Heart left ventricle (tissue), 16 donors: Measurements from ENCODE around the gene SHKBP1. TPM values are rescaled to one million over a fixed set of nuclear protein-coding genes. Genes with fewer than 3 reads are reported as not detected.

Experiments
- ATAC-seq, 4 donors: fragments of 200-7000 bp; cut with Tn5 transposase; one replicate each; pipeline ENCODE4 v1.9.1; 2020 to 2022; ENCODE audit warnings: moderate library complexity in 4 of 4, mild to moderate bottlenecking in 3 of 4, moderate number of reproducible peaks in 1 of 4
- DNase-seq, 5 donors: peaks; one replicate each; pipeline ENCODE4 v3.0.0-alpha.2; 2020
- H3K27ac ChIP-seq, 12 donors: fragments of 200-600 bp; sonication (generic) in 4 of 12; one replicate each; pipeline versions ENCODE4 v1.5.0 to v1.8.0; 2016 to 2022; ENCODE audit warnings: mild to moderate bottlenecking in 2 of 12
- H3K27me3 ChIP-seq, 9 donors: fragments of 200-600 bp; sonication (generic) in 2 of 9; one replicate each; pipeline versions ENCODE4 v1.5.1 to v1.8.0; 2016 to 2022; ENCODE audit warnings: mild to moderate bottlenecking in 3 of 9
- H3K36me3 ChIP-seq, 9 donors: fragments of 200-600 bp; sonication (generic) in 2 of 9; one replicate each; pipeline versions ENCODE4 v1.5.0 to v1.8.0; 2018 to 2022; ENCODE audit warnings: mild to moderate bottlenecking in 2 of 9
- H3K4me1 ChIP-seq, 12 donors: fragments of 200-600 bp; sonication (generic) in 4 of 12; one replicate each; pipeline versions ENCODE4 v1.5.0 to v1.8.0; 2016 to 2022; ENCODE audit warnings: mild to moderate bottlenecking in 3 of 12
- H3K4me3 ChIP-seq, 12 donors: fragments of 200-600 bp; sonication (generic) in 4 of 12; one replicate each; pipeline versions ENCODE4 v1.5.0 to v1.8.0; 2017 to 2022; ENCODE audit warnings: mild to moderate bottlenecking in 9 of 12, moderate library complexity in 4 of 12
- H3K9me3 ChIP-seq, 12 donors: fragments of 200-600 bp; sonication (generic) in 4 of 12; one replicate each; pipeline versions ENCODE4 v1.5.0 to v1.8.0; 2016 to 2022; ENCODE audit warnings: mild to moderate bottlenecking in 1 of 12
- CTCF ChIP-seq, 12 donors: fragments of 200-600 bp; sonication (generic) in 4 of 12; IDR thresholded peaks; one replicate each; pipeline versions ENCODE4 v1.5.0 to v1.8.0; 2018 to 2022; ENCODE audit warnings: antibody characterized with exemption in 12 of 12, mild to moderate bottlenecking in 5 of 12
- POLR2A ChIP-seq, 2 donors: fragments of 450-650 bp; IDR thresholded peaks; one replicate each; pipeline ENCODE4 v1.6.1; 2017; ENCODE audit warnings: antibody characterized with exemption in 2 of 2, mild to moderate bottlenecking in 2 of 2, moderate library complexity in 2 of 2
- WGBS, 4 donors: extraction: QIAGEN DNeasy Blood & Tissue Kit in 2 of 4; methylation state at CpG; one replicate each; pipeline versions ENCODE4 v1.1.5 to v1.1.7; 2013 to 2018; 5-methylcytosine and 5-hydroxymethylcytosine counted together
- intact Hi-C, 10 donors: fragments of 100-400 bp; cut with DNase I; formaldehyde crosslinking; loops; one replicate each; pipeline versions ENCODE4 v1.11.1 to v1.14.2; 2022
- polyA plus RNA-seq, 2 donors: library from polyadenylated mRNA; stranded (reverse); fragments of 200-250 nt; gene quantifications; one replicate each; pipeline ENCODE4 v1.2.3, GENCODE V29; 2013
- total RNA-seq, 9 donors: library from RNA; depleted of rRNA in 2 of 9; stranded (reverse); fragments of >200 nt in 2 of 9; fragmentation: NEBNext Ultra II Directional in 3 of 9; extraction: Animal tissue kit (Norgen Biotek cat#: 25700) in 3 of 9; gene quantifications; one replicate each; pipeline versions ENCODE4 v1.1.0 to v1.2.4, GENCODE V29; 2016 to 2023
- donor health status: ischemic (EF 13 %, LVEDD 7.1; RV severe dilation, severe dysfunction).
- donor health status: healthy with polysubstance abuse.
- donor health status: DM: no; HTN: yes; CAD: no.
- donor health status: DM: no; HTN: no; CAD: no.
- donor health status: ischemic (EF 25% LVEDD 6.9; RV normal size, moderate dysfunction).
- donor health status: ischemic (EF 25% LVEDD 5.7; RV mildly dilated, moderate dysfunction).
- donor health status: healthy.
- donor health status: DM: yes; HTN: yes; CAD: no.
- donor health status: ischemic (EF 35%, LVEDD 5.7; RV mildly dilated, moderate dysfunction).
- donor health status: nonischemic (EF 11% LVEDD 7.7; RV severe dilation, severe dysfunction).
- donor health status: DM: yes; HTN: yes; CAD: no.
- donor health status: PGD.
- donor health status: ischemic (EF 29% LVEDD 5.4; RV normal size, mild dysfunction).
- donor health status: nonischemic (EF 23%, LVEDD 6.1; RV moderate dilation, normal function).

SHKBP1 gene
- total and polyA plus RNA-seq, 11 donors = 16.4 to 52.8 (median 22.7) TPM

DNA sequence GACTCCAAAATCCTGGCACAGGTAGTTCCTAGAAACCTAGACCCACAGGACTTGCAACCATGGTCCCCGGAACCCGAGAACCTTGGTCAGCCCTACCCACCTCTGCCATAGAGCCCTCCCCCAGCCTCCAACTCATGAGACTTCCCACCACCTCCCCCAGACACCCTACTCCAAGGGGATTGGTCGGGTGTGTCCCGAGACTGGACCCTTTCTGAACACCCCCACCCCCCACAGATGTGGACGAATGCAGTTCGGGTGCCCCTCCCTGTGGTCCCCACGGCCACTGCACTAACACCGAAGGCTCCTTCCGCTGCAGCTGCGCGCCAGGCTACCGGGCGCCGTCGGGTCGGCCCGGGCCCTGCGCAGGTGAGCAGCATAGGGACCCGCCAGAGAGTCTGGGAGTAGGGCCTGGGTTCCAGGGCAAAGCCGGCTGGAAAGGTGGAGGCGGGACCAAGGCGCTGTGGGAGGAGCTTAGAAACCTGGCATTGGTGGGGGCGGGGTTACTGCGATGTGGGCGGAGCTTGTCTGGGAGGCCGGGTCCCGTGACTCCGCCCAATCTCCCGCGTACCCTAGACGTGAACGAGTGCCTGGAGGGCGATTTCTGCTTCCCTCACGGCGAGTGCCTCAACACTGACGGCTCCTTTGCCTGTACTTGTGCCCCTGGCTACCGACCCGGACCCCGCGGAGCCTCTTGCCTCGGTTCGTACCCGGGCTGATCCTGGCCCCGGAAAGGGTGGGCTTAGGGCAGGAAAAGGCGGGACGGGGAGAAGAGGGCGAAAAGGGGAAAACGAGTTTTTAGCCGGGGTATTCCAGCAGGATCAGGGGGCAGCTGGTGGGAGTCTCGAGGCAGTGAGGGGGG lies 36.4 kb downstream of the SHKBP1 start:
- DNase-seq (peak in 4 of 5 donors; percentile 39 to 85 (median 68)), ATAC-seq (no peak)
- H3K27ac ChIP-seq = peak overlapping the region in 11 of 12 donors; percentile 76 to 96 (median 89)
- H3K4me1 ChIP-seq = peaks cover 0 to 49% (median 30%) of the 10 kb centered on the region in 12 donors
- H3K36me3 ChIP-seq = peaks cover 0 to 63% (median 6%) of the 10 kb centered on the region in 9 donors
- TF ChIP-seq POLR2A (IDR thresholded peaks at IDR 0.05) (no peak), CTCF (IDR thresholded peaks at IDR 0.05) (no peak)
- H3K27me3 ChIP-seq = no peaks in the 10 kb centered on the region
- no peaks in the 10 kb centered on the region for H3K9me3 ChIP-seq
- intact Hi-C loops = no loop called here
- H3K4me3 ChIP-seq = peak overlapping the region; percentile 23 to 77 (median 60)
- WGBS, 4 donors = 31 to 43% (median 41%) methylated on average over 43 to 50 of the region's 50 CpGs

GRCh38 chr19:40613690-40614621 lies 37.3 kb downstream of the SHKBP1 start:
- Histone ChIP-seq H3K27me3 (no peaks in the 10 kb centered on the region), H3K4me1 (peaks cover 0 to 49% (median 30%) of the 10 kb centered on the region in 12 donors), H3K4me3 (peak overlapping the region; percentile 23 to 77 (median 60)), H3K27ac (peak overlapping the region; percentile 76 to 96 (median 89)), H3K9me3 (no peaks in the 10 kb centered on the region), H3K36me3 (peaks cover 0 to 72% (median 8%) of the 10 kb centered on the region in 9 donors)
- DNase-seq (peak; percentile 76 to 90 (median 87)), ATAC-seq (peak; percentile 41 to 73 (median 64))
- intact Hi-C loops = no loop called here
- TF ChIP-seq POLR2A (IDR thresholded peaks at IDR 0.05) (no peak), CTCF (IDR thresholded peaks at IDR 0.05) (no peak)
- WGBS, 4 donors = 9 to 25% (median 22%) methylated on average over 61 to 67 of the region's 67 CpGs

DNA sequence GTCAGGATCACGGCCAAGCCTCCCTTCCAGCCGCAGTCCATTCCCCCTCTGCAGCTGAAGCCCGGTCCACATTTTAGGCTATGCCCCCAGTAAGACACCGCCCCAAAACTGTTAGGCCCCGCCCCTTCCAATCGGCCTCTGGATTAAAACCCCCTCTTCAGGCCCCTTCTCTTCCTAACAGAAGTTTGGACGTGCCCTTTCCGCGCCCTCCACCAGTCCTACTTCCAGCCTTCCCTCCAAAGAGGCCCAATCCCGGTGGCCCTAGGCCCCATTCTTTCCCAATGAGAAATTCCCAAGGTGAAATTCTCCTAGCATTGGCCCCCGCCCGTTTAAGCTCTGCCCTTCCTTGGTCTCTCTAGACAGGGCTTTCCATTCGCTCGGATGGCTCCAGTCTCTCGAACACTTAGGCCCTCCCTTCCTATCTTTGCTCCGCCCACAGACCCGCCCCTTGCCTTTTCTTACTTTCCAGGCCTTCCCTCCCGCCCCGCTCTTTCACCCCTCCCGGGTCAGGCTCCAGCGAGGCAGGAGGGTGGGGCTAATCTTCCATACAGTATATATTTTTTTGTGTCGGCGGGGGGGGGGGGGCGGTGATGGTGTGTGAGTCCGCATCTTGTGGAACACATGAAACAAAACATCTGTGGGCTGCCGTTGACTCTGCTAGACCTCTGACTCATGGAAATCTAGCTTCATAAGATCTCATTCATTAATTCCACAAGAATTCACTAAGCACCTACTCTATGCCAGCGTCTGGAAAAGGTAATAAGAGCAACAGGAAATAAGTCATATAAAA lies 38.1 kb downstream of the SHKBP1 start:
- TF ChIP-seq CTCF (IDR thresholded peaks at IDR 0.05) (no peak), POLR2A (IDR thresholded peaks at IDR 0.05) (peak in 1 of 2 donors; percentile 50)
- peak; percentile 84 to 92 (median 86) for DNase-seq
- Histone ChIP-seq H3K27ac (peak overlapping the region; percentile 76 to 96 (median 89)), H3K36me3 (peaks cover 0 to 81% (median 16%) of the 10 kb centered on the region in 9 donors), H3K9me3 (no peaks in the 10 kb centered on the region), H3K27me3 (no peaks in the 10 kb centered on the region), H3K4me1 (peaks cover 0 to 42% (median 23%) of the 10 kb centered on the region in 12 donors), H3K4me3 (peak overlapping the region; percentile 23 to 77 (median 60))
- 13 to 25% (median 22%) methylated on average over 27 of the region's 27 CpGs for WGBS, 4 donors
- intact Hi-C loops = no loop called here
- peak; percentile 66 to 75 (median 72) for ATAC-seq
